Loucy (cell line): ENCODE results near the gene CCDC201.
"Not testable (repeated sequence)": the region's sequence is repeated elsewhere in the genome, so short reads cannot be mapped to it uniquely, and the experiment has no call there.

Experiments used
- H2AFZ ChIP-seq: fragments of 200-600 bp; sonication (generic); 2 replicates; pipeline ENCODE4 v1.6.0; 2016; ENCODE audit warnings: antibody characterized with exemption, mild to moderate bottlenecking, low read length, moderate library complexity
- H3F3A ChIP-seq: fragments of 200-600 bp; 2 replicates; pipeline ENCODE4 v1.6.0; 2016; ENCODE audit warnings: antibody characterized with exemption, low read depth, mild to moderate bottlenecking
- H3K27me3 ChIP-seq: fragments of 200-600 bp; sonication (generic); 2 replicates; pipeline ENCODE4 v1.6.1; 2014; ENCODE audit warnings: low read length, mild to moderate bottlenecking; ENCODE audit not compliant: insufficient read depth, poor library complexity, severe bottlenecking
- H3K36me3 ChIP-seq: fragments of 200-600 bp; sonication (generic); 2 replicates; pipeline ENCODE4 v1.6.1; 2016; ENCODE audit warnings: low read length; ENCODE audit not compliant: insufficient read depth
- H3K4me1 ChIP-seq: fragments of 200-600 bp; sonication (generic); 2 replicates; pipeline ENCODE4 v1.5.1; 2014; ENCODE audit warnings: low read length, mild to moderate bottlenecking; ENCODE audit not compliant: insufficient read depth, poor library complexity, severe bottlenecking
- H3K4me2 ChIP-seq: fragments of 200-600 bp; sonication (generic); 2 replicates; pipeline ENCODE4 v1.6.0; 2014; ENCODE audit warnings: antibody characterized with exemption, low read length, low read depth, mild to moderate bottlenecking; ENCODE audit not compliant: poor library complexity, severe bottlenecking
- H3K4me3 ChIP-seq: fragments of 200-600 bp; sonication (generic); 2 replicates; pipeline ENCODE4 v1.5.1; 2014; ENCODE audit warnings: low read length, mild to moderate bottlenecking, mixed read lengths; ENCODE audit not compliant: poor library complexity, severe bottlenecking
- H3K79me2 ChIP-seq: fragments of 200-600 bp; sonication (generic); 2 replicates; pipeline ENCODE4 v1.6.1; 2014; ENCODE audit warnings: low read length; ENCODE audit not compliant: insufficient read depth
- H3K9ac ChIP-seq: fragments of 200-600 bp; sonication (generic); 2 replicates; pipeline ENCODE4 v1.6.0; 2014; ENCODE audit warnings: mild to moderate bottlenecking, low read depth, low read length, moderate library complexity; ENCODE audit not compliant: poor library complexity, severe bottlenecking
- H3K9me2 ChIP-seq: fragments of 200-600 bp; sonication (generic); replicated peaks from 2 replicates; pipeline ENCODE4 v1.6.1; 2016; ENCODE audit warnings: low read depth, low read length, mixed read lengths
- H3K9me3 ChIP-seq: fragments of 200-600 bp; sonication (generic); 2 replicates; pipeline ENCODE4 v1.6.1; 2014; ENCODE audit warnings: mild to moderate bottlenecking, antibody characterized with exemption, low read length, low read depth; ENCODE audit not compliant: insufficient read depth
- H4K20me1 ChIP-seq: fragments of 200-600 bp; sonication (generic); 2 replicates; pipeline ENCODE4 v1.6.0; 2014; ENCODE audit warnings: antibody characterized with exemption, low read length, mild to moderate bottlenecking; ENCODE audit not compliant: insufficient read depth, poor library complexity, severe bottlenecking

Gene CCDC201

GRCh38 chr7:45848734-45849133 lies 24.1 kb downstream of the CCDC201 start:
- not testable (repeated sequence) for H3K4me3 ChIP-seq, H3K9me3 ChIP-seq, H2AFZ ChIP-seq, H3K36me3 ChIP-seq, H3K27me3 ChIP-seq, H3K9me2 ChIP-seq, H4K20me1 ChIP-seq, H3F3A ChIP-seq, H3K9ac ChIP-seq, H3K4me1 ChIP-seq, H3K4me2 ChIP-seq, H3K79me2 ChIP-seq

GRCh38 chr7:45846536-45846935 lies 26.3 kb downstream of the CCDC201 start:
- H3F3A ChIP-seq, H3K9me3 ChIP-seq, H3K9me2 ChIP-seq, H3K4me2 ChIP-seq, H3K36me3 ChIP-seq, H4K20me1 ChIP-seq, H3K79me2 ChIP-seq, H3K9ac ChIP-seq, H3K27me3 ChIP-seq, H3K4me1 ChIP-seq, H2AFZ ChIP-seq, H3K4me3 ChIP-seq: not testable (repeated sequence)

- not testable (repeated sequence) for H3K36me3 ChIP-seq, H3K4me2 ChIP-seq, H3K9ac ChIP-seq, H2AFZ ChIP-seq, H4K20me1 ChIP-seq, H3K27me3 ChIP-seq, H3K4me3 ChIP-seq, H3K79me2 ChIP-seq, H3K9me3 ChIP-seq, H3F3A ChIP-seq, H3K4me1 ChIP-seq, H3K9me2 ChIP-seq
Observed at GRCh38 chr7:45841926-45842717, 30.8 kb downstream of the CCDC201 start.

GRCh38 chr7:45838852-45839251 lies 34.0 kb downstream of the CCDC201 start:
- H3K36me3 ChIP-seq, result not testable (repeated sequence)

GRCh38 chr7:45832433-45833177 lies 40.3 kb downstream of the CCDC201 start:
- H3K4me3 ChIP-seq, H3K9me2 ChIP-seq, H3K27me3 ChIP-seq, H4K20me1 ChIP-seq, H3K4me1 ChIP-seq, H3K9me3 ChIP-seq, H3K79me2 ChIP-seq, H2AFZ ChIP-seq, H3K9ac ChIP-seq, H3K4me2 ChIP-seq, H3K36me3 ChIP-seq, H3F3A ChIP-seq: not testable (repeated sequence)

More at GRCh38 chr7:45838852-45839251, 34.0 kb downstream of the CCDC201 start:
- H3K27me3 ChIP-seq, H3K9me2 ChIP-seq, H3K4me2 ChIP-seq, H3K4me1 ChIP-seq, H2AFZ ChIP-seq, H3F3A ChIP-seq, H3K4me3 ChIP-seq, H3K79me2 ChIP-seq, H3K9ac ChIP-seq, H4K20me1 ChIP-seq, H3K9me3 ChIP-seq: not testable (repeated sequence)

- not testable (repeated sequence) for H3F3A ChIP-seq, H3K4me3 ChIP-seq, H3K36me3 ChIP-seq, H3K4me2 ChIP-seq, H3K27me3 ChIP-seq, H3K4me1 ChIP-seq, H3K9ac ChIP-seq, H3K9me2 ChIP-seq, H3K79me2 ChIP-seq, H3K9me3 ChIP-seq, H4K20me1 ChIP-seq, H2AFZ ChIP-seq
Observed at GRCh38 chr7:45829846-45830245, 43.0 kb downstream of the CCDC201 start.

- not testable (repeated sequence) for H2AFZ ChIP-seq, H3K36me3 ChIP-seq, H3K4me3 ChIP-seq, H3K9me3 ChIP-seq, H3K9me2 ChIP-seq, H3K4me2 ChIP-seq, H3K79me2 ChIP-seq, H3K9ac ChIP-seq, H3K4me1 ChIP-seq, H4K20me1 ChIP-seq, H3K27me3 ChIP-seq, H3F3A ChIP-seq
Observed at GRCh38 chr7:45827731-45828130, 45.2 kb downstream of the CCDC201 start.
